K562 (cell line): ENCODE measurements around the gene LAMTOR4. TPM values are rescaled to one million over a fixed set of nuclear protein-coding genes. Genes with fewer than 3 reads are reported as not detected.

Source experiments
- CREB3L1 ChIP-seq: fragments of 450-650 bp; IDR thresholded peaks from 2 replicates; pipeline ENCODE4 v1.6.1; 2014; ENCODE audit warnings: low read depth, mild to moderate bottlenecking, moderate library complexity, borderline replicate concordance
- DIDO1 ChIP-seq: fragments of 450-650 bp; IDR thresholded peaks from 2 replicates; pipeline ENCODE4 v1.6.1; 2016; ENCODE audit warnings: low read depth, missing biosample characterization, missing genetic modification characterization
- DLX4 ChIP-seq: fragments of 250-450 bp; sonication (Bioruptor Pico); IDR thresholded peaks from 2 replicates; pipeline ENCODE4 v1.6.1; 2021; ENCODE audit warnings: mild to moderate bottlenecking
- HMG20A ChIP-seq: fragments of 450-650 bp; formaldehyde crosslinking; conservative IDR thresholded peaks from 2 replicates; pipeline ENCODE4 v1.4.0; 2020; ENCODE audit warnings: mild to moderate bottlenecking, mixed read lengths
- KAT8 ChIP-seq: fragments of 450-650 bp; IDR thresholded peaks from 2 replicates; pipeline ENCODE4 v1.6.1; 2016; ENCODE audit warnings: low read depth, mild to moderate bottlenecking
- MAFG ChIP-seq: fragments of 450-650 bp; conservative IDR thresholded peaks from 2 replicates; pipeline ENCODE4 v1.6.1; 2016; ENCODE audit warnings: missing genetic modification characterization, missing compliant biosample characterization
- PATZ1 ChIP-seq: fragments of 250-450 bp; sonication (Bioruptor Pico); IDR thresholded peaks from 2 replicates; pipeline ENCODE4 v1.5.0; 2020; ENCODE audit warnings: mild to moderate bottlenecking, borderline replicate concordance
- POLR2H ChIP-seq: IDR thresholded peaks from 2 replicates; pipeline ENCODE4 v1.6.1; 2016; ENCODE audit warnings: missing genetic modification characterization, low read depth, mild to moderate bottlenecking, control low read depth, missing compliant biosample characterization, moderate library complexity
- RAD21 ChIP-seq, 2 experiments: fragments of 250-450 bp in 1 of 2; fragments of 450-650 bp in 1 of 2; sonication (Bioruptor Pico) in 1 of 2; formaldehyde crosslinking in 1 of 2; IDR thresholded peaks in 1 of 2; conservative IDR thresholded peaks in 1 of 2; 2 replicates each; pipeline versions ENCODE4 v1.4.0 to v1.8.0; 2020 to 2022; ENCODE audit warnings: mild to moderate bottlenecking in 2 of 2, moderate library complexity in 1 of 2
- SRSF9 ChIP-seq: fragments of 200-400 bp; formaldehyde crosslinking; IDR thresholded peaks from 2 replicates; pipeline ENCODE4 v1.6.1; 2017; ENCODE audit warnings: low read depth, low read length, borderline replicate concordance
- TRIM28 ChIP-seq: fragments of 450-650 bp; IDR thresholded peaks from 2 replicates; pipeline ENCODE4 v1.6.1; 2017
- USF1 ChIP-seq: sonication (generic); formaldehyde crosslinking; IDR thresholded peaks from 2 replicates; pipeline ENCODE4 v1.9.0; 2022; ENCODE audit warnings: mild to moderate bottlenecking, missing genetic modification reagents
- XRCC5 ChIP-seq: fragments of 200-400 bp; formaldehyde crosslinking; IDR thresholded peaks from 2 replicates; pipeline ENCODE4 v1.6.1; 2017; ENCODE audit warnings: low read depth, mild to moderate bottlenecking, low read length
- ZNF140 ChIP-seq: fragments of 250-450 bp; sonication (Bioruptor Pico); IDR thresholded peaks from 2 replicates; pipeline ENCODE4 v1.8.0; 2021; ENCODE audit warnings: moderate library complexity, mild to moderate bottlenecking, inconsistent platforms
- ZNF518B ChIP-seq: fragments of 250-450 bp; sonication (Bioruptor Pico); IDR thresholded peaks from 2 replicates; pipeline ENCODE4 v1.5.0; 2021; ENCODE audit warnings: mild to moderate bottlenecking, moderate library complexity
- polyA plus RNA-seq, 8 experiments: library from polyadenylated mRNA; depleted of rRNA in 4 of 8; stranded (reverse) in 5 of 8; unstranded in 3 of 8; fragments of >200 nt; fragmentation: Nextera tagmentation in 2 of 8; fragmentation: Illumina TruSeq in 1 of 8; extraction: Ambion mirVana in 2 of 8; extraction: Trizol in 1 of 8; gene quantifications; 2 replicates each; pipeline versions ENCODE4 v1.2.1 to v1.2.3, GENCODE V29; 2011 to 2014; ENCODE audit warnings: inconsistent platforms in 1 of 8, missing spikeins in 1 of 8
- total RNA-seq, 7 experiments: library from RNA; depleted of rRNA in 6 of 7; stranded (reverse); fragments of >200 nt in 6 of 7; fragmentation: Illumina TruSeq in 2 of 7; extraction: Trizol in 2 of 7; gene quantifications; 2 replicates each; pipeline versions ENCODE4 v1.2.1 to v1.2.3, GENCODE V29; 2011 to 2021; ENCODE audit warnings: low replicate concordance in 1 of 7
- TF ChIP-seq, protein P1 (sequence below): sonication (generic); formaldehyde crosslinking; IDR thresholded peaks from 2 replicates; pipeline ENCODE4 v1.8.1; 2022; ENCODE audit warnings: missing genetic modification reagents
- TF ChIP-seq, protein P2 (sequence below): sonication (generic); formaldehyde crosslinking; IDR thresholded peaks from 2 replicates; pipeline ENCODE4 v1.8.0; 2022; ENCODE audit warnings: mild to moderate bottlenecking, low read depth, missing genetic modification reagents

The LAMTOR4 gene
- total and polyA plus RNA-seq, 9 of the 15 experiments (the other 6 are each of a cell fraction or from before 2014, with no cell fraction given): 79.6 to 314 (median 195) TPM

DNA sequence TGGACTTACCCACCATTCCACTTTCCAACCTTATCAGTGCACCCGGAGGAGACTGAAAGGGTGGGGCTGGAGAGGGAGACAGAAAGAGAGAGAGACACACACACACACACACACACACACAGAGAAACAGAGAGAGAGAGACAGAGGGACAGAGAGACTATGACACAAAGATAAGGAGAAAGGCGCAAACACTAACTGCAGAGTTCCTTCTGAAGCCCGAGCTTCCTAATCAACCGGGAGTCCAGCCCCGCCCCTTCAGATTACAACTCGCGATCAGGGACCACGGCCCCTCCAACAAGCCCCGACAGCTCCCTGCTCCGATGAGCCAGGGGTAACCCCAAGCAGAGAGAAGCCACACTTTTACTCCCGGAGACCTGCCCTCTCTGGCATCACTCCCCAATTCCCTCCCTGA is 19.2 kb downstream of the LAMTOR4 start (continued):
- TF ChIP-seq CREB3L1 (no peak), ZNF518B (CRISPR knock-in tag) (no peak), USF1 (CRISPR knock-in tag) (no peak), KAT8 (no peak), TRIM28 (peak; percentile 73; the same call in 1 of the 2 replicates), SRSF9 (no peak), HMG20A (CRISPR knock-in tag) (no peak), MAFG (tag) (no peak), PATZ1 (no peak), XRCC5 (0 out of 2 replicates have a peak, but pooled peaks have one; percentile 13), RAD21 (CRISPR knock-in tag; conservative IDR thresholded peaks at IDR 0.05 in 1 of 2, IDR thresholded peaks at IDR 0.05 in 1 of 2) (peak in 1 of 2 experiments; percentile 19; a peak in 1 of 4 replicates), POLR2H (no peak), DLX4 (CRISPR knock-in tag) (no peak), DIDO1 (tag) (0 out of 2 replicates have a peak, but pooled peaks have one; percentile 50), ZNF140 (CRISPR knock-in tag) (no peak)
- TF ChIP-seq, protein P1, sequence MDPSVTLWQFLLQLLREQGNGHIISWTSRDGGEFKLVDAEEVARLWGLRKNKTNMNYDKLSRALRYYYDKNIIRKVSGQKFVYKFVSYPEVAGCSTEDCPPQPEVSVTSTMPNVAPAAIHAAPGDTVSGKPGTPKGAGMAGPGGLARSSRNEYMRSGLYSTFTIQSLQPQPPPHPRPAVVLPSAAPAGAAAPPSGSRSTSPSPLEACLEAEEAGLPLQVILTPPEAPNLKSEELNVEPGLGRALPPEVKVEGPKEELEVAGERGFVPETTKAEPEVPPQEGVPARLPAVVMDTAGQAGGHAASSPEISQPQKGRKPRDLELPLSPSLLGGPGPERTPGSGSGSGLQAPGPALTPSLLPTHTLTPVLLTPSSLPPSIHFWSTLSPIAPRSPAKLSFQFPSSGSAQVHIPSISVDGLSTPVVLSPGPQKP: no peak
- TF ChIP-seq, protein P2, sequence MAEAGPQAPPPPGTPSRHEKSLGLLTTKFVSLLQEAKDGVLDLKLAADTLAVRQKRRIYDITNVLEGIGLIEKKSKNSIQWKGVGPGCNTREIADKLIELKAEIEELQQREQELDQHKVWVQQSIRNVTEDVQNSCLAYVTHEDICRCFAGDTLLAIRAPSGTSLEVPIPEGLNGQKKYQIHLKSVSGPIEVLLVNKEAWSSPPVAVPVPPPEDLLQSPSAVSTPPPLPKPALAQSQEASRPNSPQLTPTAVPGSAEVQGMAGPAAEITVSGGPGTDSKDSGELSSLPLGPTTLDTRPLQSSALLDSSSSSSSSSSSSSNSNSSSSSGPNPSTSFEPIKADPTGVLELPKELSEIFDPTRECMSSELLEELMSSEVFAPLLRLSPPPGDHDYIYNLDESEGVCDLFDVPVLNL: no peak
